Renal cortical epithelial cell (primary cell): ENCODE data around the gene E2F1. TPM values are rescaled to one million over a fixed set of nuclear protein-coding genes. Genes with fewer than 3 reads are reported as not detected.
A peak's percentile ranks its signal among the peaks of the same experiment; 100 is the strongest.
"Not testable (repeated sequence)": the region's sequence is repeated elsewhere in the genome, so short reads cannot be mapped to it uniquely, and the experiment has no call there.

Experiments used
- DNase-seq: peaks from one replicate; pipeline ENCODE4 v3.0.0-alpha.2; 2011; ENCODE audit warnings: low read depth
- total RNA-seq: library from RNA; depleted of rRNA; stranded (reverse); fragments of >200 nt; gene quantifications from 2 replicates; pipeline ENCODE4 v1.2.3, GENCODE V29; 2014

The E2F1 gene
- total RNA-seq, 1 donor from 2014 or later, result 0.89 TPM

DNA sequence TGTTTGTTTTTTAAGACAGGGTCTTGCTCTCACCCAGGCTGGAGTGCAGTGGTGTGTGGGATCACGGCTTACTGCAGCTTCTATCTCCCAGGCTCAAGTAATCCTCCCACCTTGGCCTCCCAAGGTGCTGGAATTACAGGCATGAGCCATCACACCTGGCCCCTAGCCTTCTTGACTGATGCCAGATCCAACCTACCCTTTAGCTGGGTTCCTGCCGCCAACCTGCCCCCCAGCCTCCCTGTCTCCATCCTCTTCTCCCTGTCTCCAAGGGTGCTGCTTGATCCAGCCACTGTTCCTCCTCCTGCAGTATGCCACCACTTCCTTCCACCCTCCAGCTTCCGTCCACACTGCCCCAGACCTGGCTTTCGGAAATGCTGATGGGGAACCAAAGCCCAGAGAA lies 27.3 kb downstream of the E2F1 start:
- DNase-seq, result no peak

DNA sequence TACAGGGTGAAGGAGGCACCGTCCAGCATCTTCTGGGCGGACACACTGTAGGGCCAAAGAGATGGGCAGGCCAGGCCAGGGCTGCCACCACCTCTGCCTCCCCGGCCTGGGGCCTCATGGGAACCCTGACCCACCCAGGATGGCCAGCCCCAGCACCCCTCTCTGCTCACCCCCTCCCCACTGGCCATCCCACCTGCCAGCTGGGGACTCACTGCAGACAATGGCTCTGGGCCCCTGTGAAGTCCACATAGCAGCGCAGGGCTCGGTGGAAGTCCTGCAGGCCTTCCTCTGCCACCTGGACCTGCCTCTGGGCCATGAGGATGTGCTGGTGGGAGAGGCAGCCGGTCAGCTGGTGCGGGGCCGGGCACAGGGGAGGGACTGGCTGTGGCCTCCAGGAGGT lies 27.7 kb downstream of the E2F1 start:
- DNase-seq, result no peak

GRCh38 chr20:33657704-33658095 lies 28.5 kb downstream of the E2F1 start:
- no peak for DNase-seq

GRCh38 chr20:33656783-33657703 lies 29.1 kb downstream of the E2F1 start:
- no peak for DNase-seq

- DNase-seq, result no peak
These were observed 30.0 kb downstream of the E2F1 start for GRCh38 chr20:33656010-33656782.

GRCh38 chr20:33655164-33655563 lies 31.0 kb downstream of the E2F1 start:
- DNase-seq, result no peak

- DNase-seq, result no peak
These were observed 31.5 kb downstream of the E2F1 start for GRCh38 chr20:33654680-33655161.

DNA sequence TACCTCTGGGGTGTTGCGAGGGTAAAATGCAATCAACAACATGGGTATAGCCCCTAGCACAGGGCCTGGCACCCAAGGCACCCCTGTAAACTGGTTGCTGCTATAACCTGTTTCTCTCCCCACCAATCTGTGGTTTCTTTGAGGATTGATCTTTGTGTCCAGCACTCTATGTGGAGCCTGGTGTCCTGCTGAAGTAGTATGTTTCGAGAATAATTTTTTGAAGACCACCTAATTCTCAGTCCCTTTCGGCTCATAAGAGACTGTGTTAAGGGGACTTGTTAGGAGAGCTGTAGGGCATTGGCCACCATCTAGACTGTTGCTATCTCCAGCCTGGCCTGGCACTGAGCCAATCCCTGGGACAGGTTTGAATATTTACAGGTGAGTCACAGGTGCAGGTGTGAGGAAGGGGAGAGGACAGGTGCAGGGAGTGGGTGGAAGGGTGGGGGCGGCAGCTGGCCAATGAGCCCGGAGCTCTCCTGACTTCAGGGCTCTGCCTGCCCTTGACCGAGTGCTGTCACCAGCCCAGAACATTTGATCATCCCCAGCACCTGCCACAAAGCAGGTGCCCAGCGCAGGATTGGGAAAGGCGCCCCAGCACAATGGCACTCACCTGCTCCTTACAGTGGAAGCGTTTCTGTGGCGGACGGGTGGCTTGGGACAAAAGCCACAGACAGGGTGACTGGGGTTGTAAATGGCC lies 32.1 kb downstream of the E2F1 start:
- no peak for DNase-seq

- DNase-seq, result peak; percentile 62
These were observed 32.8 kb downstream of the E2F1 start for GRCh38 chr20:33653218-33653899.

- DNase-seq, result no peak
These were observed 34.6 kb downstream of the E2F1 start for GRCh38 chr20:33651562-33652048.

- no peak for DNase-seq
These were observed 35.2 kb downstream of the E2F1 start for GRCh38 chr20:33650753-33651561.

DNA sequence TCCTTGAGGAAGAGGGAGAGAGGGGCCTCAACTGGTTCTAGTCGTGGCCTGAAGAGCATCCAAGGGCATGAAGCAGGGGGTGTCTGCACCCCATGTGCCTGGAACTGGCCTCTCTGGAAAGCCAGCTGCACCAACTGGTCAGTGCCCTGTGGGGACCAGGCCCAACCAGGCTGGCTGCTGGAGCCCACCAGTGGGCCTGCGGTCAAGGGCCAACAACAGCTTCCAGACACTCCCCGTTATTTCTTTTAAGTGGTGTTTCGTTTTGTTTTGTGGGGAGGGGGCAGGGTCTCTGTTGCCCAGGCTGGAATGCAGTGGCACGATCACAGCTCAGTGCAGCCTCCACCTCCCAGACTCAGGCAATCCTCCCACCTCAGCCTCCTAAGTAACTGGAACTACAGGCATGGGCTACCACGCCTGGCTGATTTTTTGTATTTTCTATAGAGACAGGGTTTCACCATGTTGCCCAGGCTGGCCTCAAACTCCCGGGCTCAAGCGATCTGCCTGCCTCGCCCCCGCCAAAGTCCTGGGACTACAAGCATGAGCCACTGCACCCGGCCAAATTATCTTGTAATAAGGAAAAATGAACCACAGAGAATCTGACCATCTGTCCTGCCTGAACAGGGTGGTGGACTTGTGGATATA lies 36.0 kb downstream of the E2F1 start:
- DNase-seq, result no peak

GRCh38 chr20:33649201-33649681 lies 36.9 kb downstream of the E2F1 start:
- DNase-seq, result no peak

GRCh38 chr20:33648396-33649004 lies 37.7 kb downstream of the E2F1 start:
- no peak for DNase-seq

DNA sequence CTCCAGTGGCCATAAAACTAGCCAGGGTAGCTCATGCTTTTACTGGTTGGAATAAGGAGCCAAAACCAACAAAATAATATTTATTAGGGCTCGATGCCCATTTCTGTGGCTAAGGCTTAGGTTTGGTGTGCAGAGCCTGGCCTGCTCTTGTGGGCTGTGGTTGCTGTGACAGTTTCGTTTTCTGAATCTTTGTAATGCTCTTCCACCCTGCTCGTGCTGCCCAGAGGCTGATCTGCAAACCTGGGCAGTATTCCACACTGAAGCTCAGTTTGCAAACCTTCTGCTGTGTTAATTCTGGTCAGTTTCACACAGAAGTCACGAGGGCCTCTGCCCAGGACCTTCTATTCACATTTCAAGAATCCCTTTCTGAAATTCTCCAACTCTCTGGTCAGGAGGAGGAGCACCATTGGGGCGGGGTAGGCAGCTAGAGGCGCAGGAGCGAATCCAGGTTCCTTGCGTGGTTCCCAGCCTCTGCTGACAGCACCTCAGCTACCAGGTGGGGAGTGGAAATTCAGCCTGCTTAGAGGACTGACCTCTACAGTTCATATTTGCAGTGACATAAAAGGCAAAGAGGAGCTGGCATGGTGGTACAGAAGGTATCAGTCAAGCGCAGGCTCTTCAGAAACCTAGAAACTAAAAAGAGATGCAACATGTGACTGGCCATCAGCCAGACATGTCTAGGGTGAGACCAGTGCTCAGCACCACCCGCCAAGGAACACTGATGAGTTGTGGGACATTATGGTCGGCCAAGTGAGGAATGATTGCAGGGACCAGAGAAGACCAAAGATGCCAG lies 38.4 kb downstream of the E2F1 start:
- DNase-seq, result no peak

DNA sequence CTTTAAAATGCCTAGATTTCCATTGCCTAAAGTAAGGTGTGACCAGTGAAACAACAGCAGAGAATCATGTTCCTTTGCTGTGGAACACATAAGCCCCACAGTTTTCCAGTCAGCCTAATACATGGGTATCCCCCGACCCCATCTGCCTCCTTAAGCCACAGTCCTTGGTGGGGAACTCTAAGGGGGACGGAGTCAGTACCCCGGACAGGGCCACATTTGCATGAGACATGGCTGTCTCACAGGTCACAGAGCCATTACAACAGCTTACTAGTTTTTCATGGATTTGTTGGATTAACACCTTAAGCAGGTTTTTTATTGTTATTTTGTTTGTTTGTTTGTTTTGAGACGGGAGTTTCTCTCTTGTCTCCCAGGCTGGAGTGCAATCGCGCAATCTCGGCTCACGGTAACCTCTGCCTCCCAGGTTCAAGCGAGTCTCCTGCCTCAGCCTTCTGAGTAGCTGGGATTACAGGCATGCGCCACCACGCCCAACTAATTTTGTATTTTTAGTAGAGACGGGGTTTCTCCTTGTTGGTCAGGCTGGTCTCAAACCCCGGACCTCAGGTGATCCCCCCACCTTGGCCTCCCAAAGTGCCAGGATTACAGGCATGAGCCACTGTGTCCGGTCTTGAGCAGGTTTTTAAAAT lies 39.1 kb downstream of the E2F1 start:
- DNase-seq, result not testable (repeated sequence)

DNA sequence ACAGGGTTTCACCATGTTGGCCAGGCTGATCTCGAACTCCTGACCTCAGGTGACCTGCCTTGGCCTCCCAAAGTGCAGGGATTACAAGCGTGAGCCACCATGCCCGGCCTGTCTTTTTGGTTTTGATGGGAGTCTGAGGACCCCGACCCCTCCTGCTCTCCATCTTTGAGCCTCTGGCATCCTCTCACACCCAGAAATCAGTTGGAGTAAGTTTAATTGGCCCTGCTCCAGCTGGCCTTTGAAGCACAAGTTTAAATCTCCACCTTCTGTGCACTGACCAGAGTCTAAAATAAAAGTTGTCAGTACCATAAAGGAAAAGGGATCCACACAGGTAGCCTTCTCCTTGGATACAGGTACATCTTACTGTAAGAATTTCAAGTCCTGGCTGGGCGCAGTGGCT lies 40.0 kb downstream of the E2F1 start:
- DNase-seq, result no peak

DNA sequence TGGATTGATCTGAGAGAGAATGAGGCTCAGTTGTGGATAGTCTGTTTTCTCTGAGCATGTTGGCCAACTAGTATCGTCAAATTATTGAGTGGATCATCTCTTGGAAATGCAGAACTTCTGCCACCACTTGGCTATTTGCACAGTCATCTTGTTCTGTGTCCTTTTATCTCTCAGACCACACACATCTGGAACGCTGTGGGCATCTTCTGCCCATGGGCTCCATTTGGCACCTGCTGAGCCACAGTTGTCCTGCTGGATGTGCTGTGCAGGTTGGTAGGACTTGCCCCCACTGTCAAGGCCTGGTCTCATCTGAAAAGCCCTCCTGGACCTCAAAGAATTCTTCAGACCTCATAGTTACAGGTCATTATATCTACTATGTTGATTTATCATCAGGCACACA lies 40.8 kb downstream of the E2F1 start:
- DNase-seq, result no peak
